HG03097 (cell line): ENCODE results near the gene CALM3.
"Not testable (repeated sequence)": the region's sequence is repeated elsewhere in the genome, so short reads cannot be mapped to it uniquely, and the experiment has no call there.

ENCODE experiments used
- ATAC-seq: cut with Tn5 transposase; IDR thresholded peaks from one replicate; pipeline ENCODE4 v1.9.1; 2021; ENCODE audit not compliant: unreplicated experiment, low FRiP score

The CALM3 gene

GRCh38 chr19:46614114-46614722 lies 13.1 kb downstream of the CALM3 start:
- ATAC-seq = no peak

- no peak for ATAC-seq
Observed at GRCh38 chr19:46615966-46616365, 14.8 kb downstream of the CALM3 start.

- no peak for ATAC-seq
Observed at GRCh38 chr19:46616631-46617322, 15.6 kb downstream of the CALM3 start.

- no peak for ATAC-seq
Observed at GRCh38 chr19:46617601-46618000, 16.5 kb downstream of the CALM3 start.

GRCh38 chr19:46618670-46619231 lies 17.6 kb downstream of the CALM3 start:
- no peak for ATAC-seq

GRCh38 chr19:46620267-46620666 lies 19.1 kb downstream of the CALM3 start:
- ATAC-seq = no peak

GRCh38 chr19:46620716-46621115 lies 19.6 kb downstream of the CALM3 start:
- no peak for ATAC-seq

GRCh38 chr19:46621191-46622117 lies 20.3 kb downstream of the CALM3 start:
- ATAC-seq = no peak

GRCh38 chr19:46622118-46622446 lies 21.0 kb downstream of the CALM3 start:
- no peak for ATAC-seq

GRCh38 chr19:46623915-46624502 lies 22.9 kb downstream of the CALM3 start:
- ATAC-seq = no peak

GRCh38 chr19:46624958-46625661 lies 24.0 kb downstream of the CALM3 start, which contains the start of gene PTGIR:
Gene PTGIR (minus strand): TSS chr19:46625089. CDS start chr19:46624225, 864 bp downstream.
- ATAC-seq = no peak

- no peak for ATAC-seq
Observed at GRCh38 chr19:46625731-46626130, 24.6 kb downstream of the CALM3 start.

- no peak for ATAC-seq
Observed at GRCh38 chr19:46626446-46626845, 25.3 kb downstream of the CALM3 start.

- not testable (repeated sequence) for ATAC-seq
Observed at GRCh38 chr19:46628970-46629369, 27.8 kb downstream of the CALM3 start.

- ATAC-seq = no peak
Observed at GRCh38 chr19:46629546-46630025, 28.5 kb downstream of the CALM3 start.

- no peak for ATAC-seq
Observed at GRCh38 chr19:46630586-46631205, 29.6 kb downstream of the CALM3 start.

GRCh38 chr19:46631481-46631880 lies 30.4 kb downstream of the CALM3 start:
- ATAC-seq = no peak

- no peak for ATAC-seq
Observed at GRCh38 chr19:46633130-46633529, 32.0 kb downstream of the CALM3 start.

- ATAC-seq = no peak
Observed at GRCh38 chr19:46634045-46634655, 33.0 kb downstream of the CALM3 start.
